Stomach (tissue), 9 donors: ENCODE data around the gene NT5C2. TPM values are rescaled to one million over a fixed set of nuclear protein-coding genes. Genes with fewer than 3 reads are reported as not detected.

Experiments
- DNase-seq, 2 donors: peaks; one replicate each; pipeline versions ENCODE4 v3.0.0 to v3.0.0-alpha.2; 2013 to 2019
- H3K27ac ChIP-seq, 5 donors: fragments of 200-600 bp in 4 of 5; sonication (generic) in 4 of 5; one replicate each; pipeline ENCODE4 v1.5.1; 2013 to 2019; ENCODE audit warnings: mild to moderate bottlenecking in 1 of 5, moderate library complexity in 1 of 5
- H3K27me3 ChIP-seq, 3 donors: fragments of 200-600 bp; sonication (generic); one replicate each; pipeline ENCODE4 v1.5.1; 2017 to 2019; ENCODE audit warnings: mixed run types in 1 of 3
- H3K36me3 ChIP-seq, 4 donors: fragments of 200-600 bp; sonication (generic); 1 replicate in 3 of 4; 2 replicates in 1 of 4; pipeline ENCODE4 v1.5.1; 2016 to 2019
- H3K4me1 ChIP-seq, 4 donors: fragments of 200-600 bp; sonication (generic); one replicate each; pipeline ENCODE4 v1.5.1; 2016 to 2019
- H3K4me3 ChIP-seq, 4 donors: fragments of 200-600 bp; sonication (generic) in 3 of 4; one replicate each; pipeline ENCODE4 v1.5.1; 2016 to 2019; ENCODE audit warnings: mild to moderate bottlenecking in 1 of 4
- H3K9me3 ChIP-seq, 4 donors: fragments of 200-600 bp; sonication (generic); one replicate each; pipeline ENCODE4 v1.5.1; 2016 to 2019
- CTCF ChIP-seq, 7 experiments: fragments of 450-650 bp in 4 of 7; fragments of 200-600 bp in 3 of 7; sonication (generic) in 3 of 7; IDR thresholded peaks; one replicate each; pipeline ENCODE4 v1.5.1; 2016 to 2019; ENCODE audit warnings: antibody characterized with exemption in 7 of 7, control low read depth in 2 of 7, mild to moderate bottlenecking in 1 of 7
- EP300 ChIP-seq: sonication (generic); formaldehyde crosslinking; IDR thresholded peaks from one replicate; pipeline ENCODE4 v1.6.1; 2017; ENCODE audit warnings: antibody characterized with exemption
- POLR2A ChIP-seq, 4 donors: fragments of 450-650 bp; IDR thresholded peaks; one replicate each; pipeline ENCODE4 v1.6.1; 2016; ENCODE audit warnings: antibody characterized with exemption in 4 of 4, control low read depth in 2 of 4, mild to moderate bottlenecking in 1 of 4, moderate library complexity in 1 of 4
- POLR2AphosphoS5 ChIP-seq, 3 donors: sonication (generic); formaldehyde crosslinking; IDR thresholded peaks; one replicate each; pipeline ENCODE4 v1.6.1; 2016; ENCODE audit warnings: antibody characterized with exemption in 3 of 3
- WGBS, 5 donors: extraction: QIAGEN DNeasy Blood & Tissue Kit in 3 of 5; methylation state at CpG; one replicate each; pipeline versions ENCODE4 v1.1.5 to v1.1.7; 2013 to 2018; 5-methylcytosine and 5-hydroxymethylcytosine counted together
- intact Hi-C: fragments of 100-400 bp; cut with DNase I; formaldehyde crosslinking; loops from one replicate; pipeline ENCODE4 v1.15.1; 2023; ENCODE audit warnings: low total_unique reads
- polyA plus RNA-seq, 3 donors: library from polyadenylated mRNA; stranded (reverse); fragments of 200-250 nt; gene quantifications; one replicate each; pipeline ENCODE4 v1.2.3, GENCODE V29; 2013
- total RNA-seq, 5 donors: library from RNA; depleted of rRNA; stranded (reverse); fragments of >200 nt; gene quantifications; one replicate each; pipeline versions ENCODE4 v1.1.0 to v1.2.3, GENCODE V29; 2014 to 2016
- donor health status: healthy with polysubstance abuse.
- donor health status: Bipolar disorder and iron deficiency.
- donor health status: healthy.

The NT5C2 gene
- total and polyA plus RNA-seq, 8 donors: 20.0 to 176 (median 35.6) TPM

GRCh38 chr10:103072276-103072675 is 120.8 kb downstream of the NT5C2 start:
- no peak for DNase-seq
- Histone ChIP-seq H3K27me3 (no peaks in the 10 kb centered on the region), H3K4me3 (no peak overlapping the region), H3K9me3 (no peaks in the 10 kb centered on the region), H3K36me3 (peaks cover 5 to 39% (median 38%) of the 10 kb centered on the region in 4 donors), H3K4me1 (peaks cover 0 to 8% (median 3%) of the 10 kb centered on the region in 4 donors), H3K27ac (no peak overlapping the region)
- 94 to 95% (median 95%) methylated on average over 22 of the region's 22 CpGs for WGBS, 5 donors
- intact Hi-C loops: loop anchor here (5.0 to 10.0 kb wide), 2 partner anchors 175 to 237 kb away; partner anchors contain the start of genes CYP17A1 and RPEL1
- TF ChIP-seq EP300 (no peak), CTCF (IDR thresholded peaks at IDR 0.05) (no peak), POLR2A (IDR thresholded peaks at IDR 0.05) (no peak), POLR2AphosphoS5 (IDR thresholded peaks at IDR 0.05) (no peak)

- Histone ChIP-seq H3K27me3 (no peaks in the 10 kb centered on the region), H3K27ac (no peak overlapping the region), H3K36me3 (peaks cover 0 to 31% (median 27%) of the 10 kb centered on the region in 4 donors), H3K9me3 (no peaks in the 10 kb centered on the region), H3K4me1 (peaks cover 0 to 8% (median 3%) of the 10 kb centered on the region in 4 donors), H3K4me3 (no peak overlapping the region)
- intact Hi-C loops: loop anchor here (5.0 to 10.0 kb wide), 3 partner anchors 152 to 235 kb away; partner anchors contain the start of genes CNNM2, CYP17A1 and RPEL1
- peak; percentile 80 to 88 for DNase-seq
- WGBS, 5 donors: 38 to 43% (median 40%) methylated on average over 14 to 16 of the region's 16 CpGs
- TF ChIP-seq CTCF (IDR thresholded peaks at IDR 0.05) (peak in 5 of 7 experiments; percentile 29 to 69 (median 66)), POLR2AphosphoS5 (IDR thresholded peaks at IDR 0.05) (no peak)
Observed at GRCh38 chr10:103069453-103070331, 123.4 kb downstream of the NT5C2 start.

GRCh38 chr10:103067956-103068355 is 125.1 kb downstream of the NT5C2 start:
- intact Hi-C loops: loop anchor here (5.0 kb wide), 1 partner anchor 151 kb away; the partner anchor contains the start of gene CNNM2
- WGBS, 5 donors: 81 to 91% (median 85%) methylated on average over 6 of the region's 6 CpGs

More at GRCh38 chr10:103067956-103068355, 125.1 kb downstream of the NT5C2 start:
- H3K9me3 ChIP-seq: no peaks in the 10 kb centered on the region
- H3K27ac ChIP-seq: no peak overlapping the region
- no peak for DNase-seq
- H3K4me1 ChIP-seq: peaks cover 0 to 8% (median 3%) of the 10 kb centered on the region in 4 donors
- H3K36me3 ChIP-seq: peaks cover 0 to 31% (median 26%) of the 10 kb centered on the region in 4 donors
- TF ChIP-seq EP300 (no peak), CTCF (IDR thresholded peaks at IDR 0.05) (no peak), POLR2AphosphoS5 (IDR thresholded peaks at IDR 0.05) (no peak), POLR2A (IDR thresholded peaks at IDR 0.05) (no peak)
- H3K4me3 ChIP-seq: no peak overlapping the region
- no peaks in the 10 kb centered on the region for H3K27me3 ChIP-seq
